Duodenal mucosa (tissue), 2 donors: ENCODE results near the gene ZSCAN18.

ENCODE experiments used
- H3K27ac ChIP-seq: one replicate; pipeline ENCODE4 v1.7.0; 2013; ENCODE audit warnings: low read depth, low read length
- H3K27me3 ChIP-seq, 2 donors: one replicate each; pipeline ENCODE4 v1.7.0; 2013; ENCODE audit warnings: low read length in 2 of 2, control low read depth in 1 of 2; ENCODE audit not compliant: insufficient read depth in 2 of 2, control insufficient read depth in 1 of 2
- H3K36me3 ChIP-seq, 2 donors: one replicate each; pipeline ENCODE4 v1.7.0; 2013; ENCODE audit warnings: low read length in 2 of 2, control low read depth in 1 of 2; ENCODE audit not compliant: insufficient read depth in 2 of 2, control insufficient read depth in 1 of 2
- H3K4me1 ChIP-seq, 2 donors: one replicate each; pipeline ENCODE4 v1.7.0; 2013; ENCODE audit warnings: low read length in 2 of 2, control low read depth in 1 of 2; ENCODE audit not compliant: insufficient read depth in 2 of 2, control insufficient read depth in 1 of 2
- H3K4me3 ChIP-seq, 2 donors: one replicate each; pipeline ENCODE4 v1.7.0; 2013; ENCODE audit warnings: low read length in 2 of 2, low read depth in 1 of 2
- H3K9ac ChIP-seq, 2 donors: one replicate each; pipeline ENCODE4 v1.7.0; 2013; ENCODE audit warnings: low read length in 2 of 2, low read depth in 1 of 2
- H3K9me3 ChIP-seq, 2 donors: one replicate each; pipeline ENCODE4 v1.7.0; 2013; ENCODE audit warnings: low read length in 2 of 2, control low read depth in 1 of 2; ENCODE audit not compliant: control insufficient read depth in 1 of 2

ZSCAN18 gene

GRCh38 chr19:58045411-58046050, 52.5 kb downstream of the ZSCAN18 start:
- Histone ChIP-seq H3K9me3 (peaks cover 36 to 56% of the 10 kb centered on the region in 2 donors), H3K4me1 (no peaks in the 10 kb centered on the region), H3K4me3 (peak overlapping the region in 1 of 2 donors; percentile 36), H3K9ac (no peak overlapping the region), H3K27ac (no peak overlapping the region), H3K36me3 (no peaks in the 10 kb centered on the region), H3K27me3 (no peaks in the 10 kb centered on the region)

GRCh38 chr19:58044886-58045285, 53.1 kb downstream of the ZSCAN18 start:
- no peaks in the 10 kb centered on the region for H3K36me3 ChIP-seq
- H3K9me3 ChIP-seq = peaks cover 32 to 57% of the 10 kb centered on the region in 2 donors
- no peaks in the 10 kb centered on the region for H3K4me1 ChIP-seq
- no peak overlapping the region for H3K9ac ChIP-seq
- no peak overlapping the region for H3K4me3 ChIP-seq
- H3K27ac ChIP-seq = no peak overlapping the region
- H3K27me3 ChIP-seq = no peaks in the 10 kb centered on the region

GRCh38 chr19:58044391-58044790, 53.6 kb downstream of the ZSCAN18 start:
- Histone ChIP-seq H3K36me3 (no peaks in the 10 kb centered on the region), H3K9me3 (peaks cover 27 to 53% of the 10 kb centered on the region in 2 donors), H3K27ac (no peak overlapping the region), H3K9ac (no peak overlapping the region), H3K4me1 (no peaks in the 10 kb centered on the region), H3K4me3 (no peak overlapping the region), H3K27me3 (no peaks in the 10 kb centered on the region)

- Histone ChIP-seq H3K4me3 (no peak overlapping the region), H3K36me3 (no peaks in the 10 kb centered on the region), H3K9me3 (peaks cover 18 to 49% of the 10 kb centered on the region in 2 donors), H3K27me3 (no peaks in the 10 kb centered on the region), H3K27ac (no peak overlapping the region), H3K9ac (no peak overlapping the region), H3K4me1 (no peaks in the 10 kb centered on the region)
Observed at GRCh38 chr19:58042495-58043340, 55.3 kb downstream of the ZSCAN18 start.

GRCh38 chr19:58040751-58041525, 57.1 kb downstream of the ZSCAN18 start:
- no peaks in the 10 kb centered on the region for H3K4me1 ChIP-seq

GRCh38 chr19:58038688-58039204, 59.3 kb downstream of the ZSCAN18 start:
- Histone ChIP-seq H3K36me3 (no peaks in the 10 kb centered on the region), H3K9ac (no peak overlapping the region), H3K27ac (no peak overlapping the region), H3K27me3 (no peaks in the 10 kb centered on the region), H3K4me1 (no peaks in the 10 kb centered on the region), H3K9me3 (peaks cover 15 to 24% of the 10 kb centered on the region in 2 donors), H3K4me3 (no peak overlapping the region)

More at GRCh38 chr19:58040751-58041525, 57.1 kb downstream of the ZSCAN18 start:
- Histone ChIP-seq H3K36me3 (no peaks in the 10 kb centered on the region), H3K9ac (no peak overlapping the region), H3K9me3 (peaks cover 11 to 34% of the 10 kb centered on the region in 2 donors), H3K4me3 (no peak overlapping the region), H3K27me3 (no peaks in the 10 kb centered on the region), H3K27ac (no peak overlapping the region)

- Histone ChIP-seq H3K9me3 (peaks cover 15 to 24% of the 10 kb centered on the region in 2 donors), H3K27ac (no peak overlapping the region), H3K36me3 (no peaks in the 10 kb centered on the region), H3K9ac (no peak overlapping the region), H3K27me3 (no peaks in the 10 kb centered on the region), H3K4me3 (no peak overlapping the region), H3K4me1 (no peaks in the 10 kb centered on the region)
Observed at GRCh38 chr19:58037927-58038687, 59.9 kb downstream of the ZSCAN18 start.

- peaks cover 10 to 21% of the 10 kb centered on the region in 2 donors for H3K9me3 ChIP-seq
- H3K36me3 ChIP-seq = no peaks in the 10 kb centered on the region
- no peaks in the 10 kb centered on the region for H3K27me3 ChIP-seq
- H3K4me1 ChIP-seq = no peaks in the 10 kb centered on the region
- H3K9ac ChIP-seq = no peak overlapping the region
- H3K4me3 ChIP-seq = no peak overlapping the region
- no peak overlapping the region for H3K27ac ChIP-seq
Observed at GRCh38 chr19:58035863-58036262, 62.2 kb downstream of the ZSCAN18 start.

GRCh38 chr19:58034477-58034793, 63.6 kb downstream of the ZSCAN18 start:
- Histone ChIP-seq H3K4me3 (no peak overlapping the region), H3K27me3 (no peaks in the 10 kb centered on the region), H3K9me3 (peaks cover 11 to 19% of the 10 kb centered on the region in 2 donors)

More at GRCh38 chr19:58034477-58034793, 63.6 kb downstream of the ZSCAN18 start:
- H3K9ac ChIP-seq = no peak overlapping the region
- no peak overlapping the region for H3K27ac ChIP-seq
- H3K36me3 ChIP-seq = no peaks in the 10 kb centered on the region
- H3K4me1 ChIP-seq = no peaks in the 10 kb centered on the region
